Activated T-helper 2 cell treated with anti-CD3 and anti-CD28 coated beads, Interferon-gamma antibody, Interleukin-2, Interleukin-4, amounts not matched to agents 10 μg/mL and 5 μg/mL and 100 μg/mL, durations not matched to agents 14 hours and 24 hours and 36 hours (primary cell): ENCODE measurements around the gene ZFP69. TPM values are rescaled to one million over a fixed set of nuclear protein-coding genes. Genes with fewer than 3 reads are reported as not detected.

ENCODE experiments used
- DNase-seq: peaks from one replicate; pipeline ENCODE4 v3.0.0; 2021; ENCODE audit warnings: low spot score
- H3K27ac Mint-ChIP-seq: one replicate; pipeline ENCODE4 v1.8.0; 2021; ENCODE audit warnings: mixed read lengths
- H3K27me3 Mint-ChIP-seq: one replicate; pipeline ENCODE4 v1.8.0; 2021; ENCODE audit warnings: low read depth, mixed read lengths
- H3K36me3 Mint-ChIP-seq: one replicate; pipeline ENCODE4 v1.8.0; 2021; ENCODE audit warnings: low read depth, mixed read lengths
- H3K4me1 Mint-ChIP-seq: one replicate; pipeline ENCODE4 v1.8.0; 2021; ENCODE audit warnings: low read depth, mixed read lengths
- H3K4me3 Mint-ChIP-seq: one replicate; pipeline ENCODE4 v1.8.0; 2021; ENCODE audit warnings: low read depth, mild to moderate bottlenecking, moderate library complexity, mixed read lengths
- H3K9me3 Mint-ChIP-seq: one replicate; pipeline ENCODE4 v1.8.0; 2021; ENCODE audit warnings: mixed read lengths
- intact Hi-C: fragments of 100-400 bp; cut with micrococcal nuclease; formaldehyde crosslinking; loops from one replicate; pipeline ENCODE4 v1.15.1; 2023
- total RNA-seq: library from RNA; stranded (reverse); gene quantifications from 2 replicates; pipeline ENCODE4 v1.2.3, GENCODE V29; 2022

The ZFP69 gene
- total RNA-seq, 1 donor from 2014 or later: 3.3 TPM

DNA sequence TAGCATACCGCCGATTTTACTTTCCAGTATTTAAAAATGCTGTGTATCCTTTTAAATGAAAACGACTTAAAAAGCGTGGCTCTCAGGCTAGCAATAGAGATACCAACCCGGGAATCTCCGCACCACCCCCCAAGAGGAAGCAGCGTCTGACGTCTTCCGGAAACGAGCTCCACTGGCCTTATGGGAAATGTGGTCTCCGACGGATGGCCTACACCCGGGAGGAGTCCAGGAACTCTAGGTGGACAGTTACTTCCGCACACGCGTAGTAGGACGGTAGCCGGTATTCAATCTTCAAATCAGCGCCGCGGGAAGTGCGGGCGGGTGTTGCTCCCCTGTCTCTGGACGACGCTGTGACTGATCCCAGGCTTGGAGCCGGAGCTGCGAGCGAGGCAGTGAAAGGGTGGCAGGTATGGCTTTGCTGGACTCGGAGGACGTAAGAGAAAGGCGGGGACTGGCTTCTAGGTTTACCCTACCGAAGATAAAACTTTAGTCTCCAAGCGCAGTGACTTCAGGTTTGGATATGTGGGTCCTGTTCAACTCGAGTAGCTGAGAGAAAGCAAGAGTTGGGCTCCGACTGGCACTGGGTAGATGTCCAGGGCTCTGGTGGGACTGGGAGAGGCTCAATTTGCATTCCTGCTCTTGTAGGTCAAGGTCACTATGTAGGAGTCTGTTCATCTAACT lies 54.4 kb downstream of the ZFP69 start, which contains the start of gene ZNF684:
Gene ZNF684, plus strand, starts transcription at position 257 of the 681 bp plus-strand sequence. CDS start 1,530 bp downstream, outside the sequence.
- Mint-ChIP-seq H3K27me3 (no peaks in the 10 kb centered on the region), H3K36me3 (peaks cover 23% of the 10 kb centered on the region), H3K27ac (peak within 1 kb of the TSS; percentile 91), H3K9me3 (peaks cover 33% of the 10 kb centered on the region), H3K4me1 (peaks cover 20% of the 10 kb centered on the region), H3K4me3 (peak within 1 kb of the TSS; percentile 97)
- peak; percentile 82 for DNase-seq
- intact Hi-C loops: loop anchor here (1.0 kb wide), 2 partner anchors 22 to 81 kb away; partner anchors contain the start of gene ZFP69B

GRCh38 chr1:40532062-40532389 lies 54.9 kb downstream of the ZFP69 start:
- DNase-seq: no peak
- no peaks in the 10 kb centered on the region for H3K27me3 Mint-ChIP-seq
- peak overlapping the region; percentile 91 for H3K27ac Mint-ChIP-seq
- H3K4me1 Mint-ChIP-seq: peaks cover 20% of the 10 kb centered on the region
- peaks cover 33% of the 10 kb centered on the region for H3K9me3 Mint-ChIP-seq
- peak overlapping the region; percentile 97 for H3K4me3 Mint-ChIP-seq
- intact Hi-C loops: no loop called here
- H3K36me3 Mint-ChIP-seq: peaks cover 26% of the 10 kb centered on the region

DNA sequence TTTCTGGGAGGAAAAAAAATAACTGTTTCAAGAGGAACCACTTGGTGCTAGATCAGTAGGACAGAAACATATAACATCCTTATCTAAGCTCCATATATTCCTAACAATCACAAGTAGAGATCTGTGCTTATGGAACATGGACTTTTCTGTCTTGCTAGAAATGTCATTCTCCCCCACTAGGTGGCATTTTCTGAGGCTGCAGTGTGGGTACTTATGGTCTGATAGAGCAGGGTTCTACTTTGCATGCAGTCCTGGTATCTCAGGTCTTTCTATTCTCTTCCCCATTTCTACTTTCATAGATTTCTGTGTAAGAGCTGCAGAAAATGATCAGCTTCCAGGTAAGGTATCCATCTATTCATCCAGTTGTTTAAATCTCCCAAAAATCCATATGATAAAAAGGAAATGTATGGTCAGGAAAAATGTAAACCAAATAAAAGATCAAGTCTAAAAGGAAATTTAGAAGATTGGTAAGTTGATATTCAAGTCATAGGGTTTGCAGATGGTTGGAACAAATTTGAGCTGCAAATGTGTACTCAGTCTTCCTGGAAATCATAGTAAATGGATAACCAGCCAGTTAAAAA lies 55.8 kb downstream of the ZFP69 start:
- H3K9me3 Mint-ChIP-seq: peaks cover 26% of the 10 kb centered on the region
- H3K27ac Mint-ChIP-seq: no peak overlapping the region
- H3K4me3 Mint-ChIP-seq: peak overlapping the region; percentile 97
- peaks cover 31% of the 10 kb centered on the region for H3K36me3 Mint-ChIP-seq
- DNase-seq: no peak
- intact Hi-C loops: no loop called here
- no peaks in the 10 kb centered on the region for H3K27me3 Mint-ChIP-seq
- H3K4me1 Mint-ChIP-seq: peaks cover 20% of the 10 kb centered on the region

DNA sequence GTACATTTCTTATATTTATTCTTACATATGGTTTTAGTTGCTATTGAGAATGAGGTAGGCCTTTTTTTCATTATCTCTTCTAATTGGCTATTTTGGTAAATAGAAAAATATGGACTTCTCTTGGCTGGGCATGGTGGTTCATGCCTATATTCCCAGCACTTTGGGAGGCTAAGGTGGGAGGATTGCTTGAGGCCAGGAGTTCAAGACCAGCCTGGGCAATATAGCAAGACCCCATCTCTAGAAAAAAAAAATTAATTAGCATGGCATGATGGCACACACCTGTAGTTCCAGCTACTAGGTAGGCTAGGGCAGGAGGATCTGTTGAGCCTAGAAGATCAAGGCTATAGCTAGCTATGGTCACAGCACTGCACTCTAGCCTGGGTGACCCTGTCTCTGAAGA lies 57.5 kb downstream of the ZFP69 start:
- intact Hi-C loops: no loop called here
- Mint-ChIP-seq H3K4me1 (peaks cover 20% of the 10 kb centered on the region), H3K36me3 (peaks cover 34% of the 10 kb centered on the region), H3K4me3 (no peak overlapping the region), H3K9me3 (peaks cover 15% of the 10 kb centered on the region), H3K27me3 (no peaks in the 10 kb centered on the region), H3K27ac (no peak overlapping the region)
- no peak for DNase-seq

- peaks cover 20% of the 10 kb centered on the region for H3K4me1 Mint-ChIP-seq
- H3K27ac Mint-ChIP-seq: no peak overlapping the region
- peaks cover 6% of the 10 kb centered on the region for H3K9me3 Mint-ChIP-seq
- no peaks in the 10 kb centered on the region for H3K27me3 Mint-ChIP-seq
- H3K36me3 Mint-ChIP-seq: peaks cover 45% of the 10 kb centered on the region
- intact Hi-C loops: no loop called here
- DNase-seq: no peak
- H3K4me3 Mint-ChIP-seq: no peak overlapping the region
These were observed 58.6 kb downstream of the ZFP69 start for GRCh38 chr1:40535732-40536131.

- H3K4me1 Mint-ChIP-seq: no peaks in the 10 kb centered on the region
- no peak overlapping the region for H3K27ac Mint-ChIP-seq
- H3K27me3 Mint-ChIP-seq: no peaks in the 10 kb centered on the region
- intact Hi-C loops: no loop called here
- H3K36me3 Mint-ChIP-seq: peaks cover 66% of the 10 kb centered on the region
- peaks cover 18% of the 10 kb centered on the region for H3K9me3 Mint-ChIP-seq
- DNase-seq: no peak
- H3K4me3 Mint-ChIP-seq: no peak overlapping the region
These were observed 62.2 kb downstream of the ZFP69 start for GRCh38 chr1:40539338-40539737.

Other genes with a start within 250 kb of the ZFP69 start
- gene TMCO2, start 229.4 kb upstream of the ZFP69 start, total RNA-seq: not detected in 2 replicates
- 48.2 TPM in 2 replicates for gene ZMPSTE24, start 219.1 kb upstream of the ZFP69 start, total RNA-seq
- gene COL9A2, start 160.0 kb upstream of the ZFP69 start, total RNA-seq: 18.7 and 18.9 TPM in 2 replicates
- 185 and 186 TPM in 2 replicates for gene SMAP2, start 103.6 kb upstream of the ZFP69 start, total RNA-seq
- 4.7 and 5.4 TPM in 2 replicates for gene ZFP69B, start 26.8 kb upstream of the ZFP69 start, total RNA-seq
- gene EXO5, start 31.5 kb downstream of the ZFP69 start, total RNA-seq: 11.9 and 13.6 TPM in 2 replicates
- gene ZNF684, start 54.3 kb downstream of the ZFP69 start, total RNA-seq: 4.1 and 4.8 TPM in 2 replicates
- gene RIMS3, start 188.4 kb downstream of the ZFP69 start, total RNA-seq: 2.5 and 2.9 TPM in 2 replicates
- 66.0 and 68.4 TPM in 2 replicates for gene NFYC, start 214.4 kb downstream of the ZFP69 start, total RNA-seq